ENCODE measurements around the gene ARHGEF4. TPM values are rescaled to one million over a fixed set of nuclear protein-coding genes. Genes with fewer than 3 reads are reported as not detected.
A peak's percentile ranks its signal among the peaks of the same experiment; 100 is the strongest.
"Not testable (repeated sequence)": the region's sequence is repeated elsewhere in the genome, so short reads cannot be mapped to it uniquely, and the experiment has no call there.

ARHGEF4 gene
- total RNA-seq, 2 experiments from 2014 or later, result 0.30 to 0.41 TPM

GRCh38 chr2:131064589-131065512 is 228.1 kb downstream of the ARHGEF4 start:
- no peaks in the 10 kb centered on the region for H3K27me3 Mint-ChIP-seq
- DNase-seq (no peak), ATAC-seq (no peak)
- CTCF ChIA-PET, result interaction anchor here (0.6 kb wide), 1 partner anchor 452 kb away, joined by 3 read pairs; no protein-coding TSS in a partner anchor
- H3K4me1 Mint-ChIP-seq, result peaks cover 21% of the 10 kb centered on the region
- no peak overlapping the region for H3K27ac Mint-ChIP-seq
- no peaks in the 10 kb centered on the region for H3K9me3 Mint-ChIP-seq (ENCODE audit: low read depth)
- H3K4me3 Mint-ChIP-seq, result no peak overlapping the region
- peaks cover 51% of the 10 kb centered on the region for H3K36me3 Mint-ChIP-seq

DNA sequence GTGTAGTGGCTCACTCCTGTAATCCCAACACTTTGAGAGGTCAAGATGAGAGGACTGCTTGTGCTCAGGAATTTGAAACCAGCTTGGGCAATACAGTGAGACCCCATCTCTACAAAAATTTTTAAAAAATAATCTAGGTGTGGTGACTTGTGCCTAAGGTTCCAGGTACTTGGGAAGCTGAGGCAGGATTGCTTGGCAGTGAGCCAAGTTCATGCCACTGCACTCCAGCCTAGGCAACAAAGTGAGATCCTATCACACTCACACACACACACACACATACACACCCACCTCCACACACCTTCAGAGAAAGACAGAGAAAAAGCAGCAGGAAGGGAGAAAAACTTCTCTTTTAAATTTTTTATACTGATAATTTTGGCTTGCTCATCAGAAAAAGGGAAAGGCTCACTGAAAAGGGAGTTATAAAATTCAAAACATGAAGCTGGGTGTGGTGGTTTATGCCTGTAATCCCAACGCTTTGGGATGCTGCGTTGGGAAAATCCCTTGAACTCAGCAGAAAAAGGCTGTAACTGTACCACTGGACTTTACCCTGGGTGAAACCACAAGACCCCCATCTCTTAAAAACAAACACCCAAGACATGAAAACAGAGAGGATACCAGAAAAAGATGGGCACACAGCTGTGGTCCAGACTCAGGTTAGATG is 230.9 kb downstream of the ARHGEF4 start:
- no peaks in the 10 kb centered on the region for H3K9me3 Mint-ChIP-seq (ENCODE audit: low read depth)
- CTCF ChIA-PET, result no interaction called here
- no peak overlapping the region for H3K4me3 Mint-ChIP-seq
- H3K36me3 Mint-ChIP-seq, result peaks cover 58% of the 10 kb centered on the region
- peaks cover 18% of the 10 kb centered on the region for H3K4me1 Mint-ChIP-seq
- H3K27ac Mint-ChIP-seq, result peak overlapping the region; percentile 11
- no peak for ATAC-seq
- H3K27me3 Mint-ChIP-seq, result no peaks in the 10 kb centered on the region
- DNase-seq, result no peak

DNA sequence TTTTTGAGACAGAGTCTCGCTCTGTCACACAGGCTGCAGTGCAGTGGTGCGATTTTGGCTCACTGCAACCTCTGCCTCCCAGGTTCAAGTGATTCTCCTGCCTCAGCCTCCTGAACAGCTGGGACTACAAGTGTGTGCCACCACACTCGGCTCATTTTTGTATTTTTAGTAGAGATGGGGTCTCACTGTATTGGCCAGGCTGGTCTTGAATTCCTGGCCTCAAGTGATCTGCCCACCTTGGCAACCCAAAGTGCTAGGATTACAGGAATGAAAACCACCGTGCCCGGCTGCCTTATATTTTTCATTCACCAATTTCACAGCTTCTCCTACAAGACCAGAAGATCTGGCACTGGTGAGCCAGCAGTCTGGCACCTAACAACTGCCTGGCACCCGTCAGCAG is 231.5 kb downstream of the ARHGEF4 start:
- H3K36me3 Mint-ChIP-seq, result peaks cover 56% of the 10 kb centered on the region
- DNase-seq; ATAC-seq; H3K9me3 Mint-ChIP-seq (ENCODE audit: low read depth); CTCF ChIA-PET; H3K27ac Mint-ChIP-seq; H3K27me3 Mint-ChIP-seq; H3K4me3 Mint-ChIP-seq: not testable (repeated sequence)
- peaks cover 15% of the 10 kb centered on the region for H3K4me1 Mint-ChIP-seq

GRCh38 chr2:131075578-131075977 is 238.9 kb downstream of the ARHGEF4 start:
- H3K9me3 Mint-ChIP-seq (ENCODE audit: low read depth); DNase-seq; H3K4me3 Mint-ChIP-seq; H3K27me3 Mint-ChIP-seq; H3K27ac Mint-ChIP-seq; CTCF ChIA-PET; ATAC-seq: not testable (repeated sequence)
- H3K4me1 Mint-ChIP-seq, result peaks cover 23% of the 10 kb centered on the region
- peaks cover 49% of the 10 kb centered on the region for H3K36me3 Mint-ChIP-seq

- Mint-ChIP-seq H3K4me3 (no peak overlapping the region), H3K27me3 (no peaks in the 10 kb centered on the region), H3K27ac (peak overlapping the region; percentile 1), H3K4me1 (peaks cover 25% of the 10 kb centered on the region), H3K36me3 (peaks cover 46% of the 10 kb centered on the region), H3K9me3 (ENCODE audit: low read depth) (no peaks in the 10 kb centered on the region)
- ATAC-seq (no peak), DNase-seq (no peak)
- CTCF ChIA-PET, result interaction anchor here (0.9 kb wide), 1 partner anchor 10 kb away, joined by 4 read pairs; no protein-coding TSS in a partner anchor
These were observed 240.0 kb downstream of the ARHGEF4 start for GRCh38 chr2:131076707-131077106.

GRCh38 chr2:131077182-131077846 is 240.6 kb downstream of the ARHGEF4 start:
- Mint-ChIP-seq H3K9me3 (ENCODE audit: low read depth) (no peaks in the 10 kb centered on the region), H3K4me1 (peaks cover 22% of the 10 kb centered on the region), H3K27me3 (no peaks in the 10 kb centered on the region), H3K36me3 (peaks cover 48% of the 10 kb centered on the region), H3K4me3 (no peak overlapping the region), H3K27ac (no peak overlapping the region)
- DNase-seq (no peak), ATAC-seq (no peak)
- CTCF ChIA-PET, result interaction anchor here (0.9 kb wide), 1 partner anchor 9 kb away, joined by 4 read pairs; no protein-coding TSS in a partner anchor

DNA sequence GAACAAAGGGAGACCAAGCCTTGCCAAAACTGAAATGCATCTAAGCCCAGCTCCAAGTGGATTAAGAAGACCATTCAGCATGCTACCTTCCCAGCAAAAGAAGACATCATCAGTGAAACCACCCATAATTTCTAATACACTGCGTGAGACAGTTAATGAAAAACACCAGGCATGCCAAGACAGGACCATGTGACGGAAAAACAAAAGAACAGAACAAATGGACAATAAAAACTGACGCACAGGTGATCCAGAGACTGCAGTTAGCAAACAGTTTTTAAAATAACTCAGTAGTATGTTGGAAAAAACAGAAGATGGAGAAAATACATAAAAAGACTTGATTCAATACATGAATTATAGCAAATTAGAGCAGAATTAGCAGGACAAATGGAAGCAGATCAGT is 241.3 kb downstream of the ARHGEF4 start:
- peaks cover 50% of the 10 kb centered on the region for H3K36me3 Mint-ChIP-seq
- H3K27ac Mint-ChIP-seq, result peak overlapping the region; percentile 3
- H3K27me3 Mint-ChIP-seq, result no peaks in the 10 kb centered on the region
- H3K4me3 Mint-ChIP-seq, result no peak overlapping the region
- no peaks in the 10 kb centered on the region for H3K9me3 Mint-ChIP-seq (ENCODE audit: low read depth)
- H3K4me1 Mint-ChIP-seq, result peaks cover 24% of the 10 kb centered on the region
- DNase-seq (no peak), ATAC-seq (no peak)
- CTCF ChIA-PET, result no interaction called here

GRCh38 chr2:131079931-131080330 is 243.2 kb downstream of the ARHGEF4 start:
- H3K27ac Mint-ChIP-seq, result peak overlapping the region; percentile 39
- CTCF ChIA-PET; H3K4me3 Mint-ChIP-seq; ATAC-seq; H3K9me3 Mint-ChIP-seq (ENCODE audit: low read depth); DNase-seq; H3K27me3 Mint-ChIP-seq: not testable (repeated sequence)
- peaks cover 55% of the 10 kb centered on the region for H3K36me3 Mint-ChIP-seq
- H3K4me1 Mint-ChIP-seq, result peaks cover 25% of the 10 kb centered on the region

GRCh38 chr2:131081190-131081589 is 244.5 kb downstream of the ARHGEF4 start:
- Mint-ChIP-seq H3K4me1 (peaks cover 36% of the 10 kb centered on the region), H3K27ac (peak overlapping the region; percentile 8), H3K4me3 (no peak overlapping the region), H3K36me3 (peaks cover 60% of the 10 kb centered on the region), H3K9me3 (ENCODE audit: low read depth) (no peaks in the 10 kb centered on the region), H3K27me3 (no peaks in the 10 kb centered on the region)
- CTCF ChIA-PET, result no interaction called here
- no peak for ATAC-seq
- no peak for DNase-seq

DNA sequence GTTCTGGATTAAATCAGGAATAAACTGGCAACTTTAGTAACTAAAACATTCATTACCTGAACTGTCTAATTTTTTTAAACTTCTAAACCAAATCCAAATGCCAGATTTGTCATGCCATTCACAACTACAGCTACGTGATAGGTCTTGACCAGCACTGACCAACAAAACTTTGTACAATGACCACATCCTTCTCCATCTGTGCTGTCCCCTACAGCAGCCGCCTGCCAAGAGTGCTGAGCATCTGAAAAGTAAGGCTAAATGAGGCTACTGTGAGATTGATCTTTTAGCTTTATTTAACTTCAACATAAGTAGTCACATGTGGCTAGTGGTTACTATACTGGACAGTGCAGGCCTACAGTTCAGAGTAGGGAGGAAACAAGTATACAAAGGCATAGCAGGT is 248.9 kb downstream of the ARHGEF4 start:
- CTCF ChIA-PET, result interaction anchor here (1.5 kb wide), 1 partner anchor 12 kb away, joined by 3 read pairs; no protein-coding TSS in a partner anchor
- H3K36me3 Mint-ChIP-seq, result peaks cover 60% of the 10 kb centered on the region
- DNase-seq (no peak), ATAC-seq (no peak)
- no peak overlapping the region for H3K4me3 Mint-ChIP-seq
- no peaks in the 10 kb centered on the region for H3K27me3 Mint-ChIP-seq
- no peaks in the 10 kb centered on the region for H3K9me3 Mint-ChIP-seq (ENCODE audit: low read depth)
- peaks cover 36% of the 10 kb centered on the region for H3K4me1 Mint-ChIP-seq
- no peak overlapping the region for H3K27ac Mint-ChIP-seq

- Mint-ChIP-seq H3K27me3 (peaks cover 3% of the 10 kb centered on the region), H3K36me3 (peaks cover 22% of the 10 kb centered on the region), H3K27ac (peak overlapping the region; percentile 81), H3K9me3 (ENCODE audit: low read depth) (no peaks in the 10 kb centered on the region), H3K4me1 (peaks cover 31% of the 10 kb centered on the region), H3K4me3 (peak overlapping the region; percentile 75)
- DNase-seq (no peak), ATAC-seq (no peak)
- CTCF ChIA-PET, result interaction anchor here (1.3 to 4.0 kb wide), 3 partner anchors 12 to 52 kb away, joined by 4 to 22 read pairs (median 7); partner anchors contain the start of gene PLEKHB2
These were observed 255.8 kb downstream of the ARHGEF4 start for GRCh38 chr2:131092458-131093005.

GRCh38 chr2:131093006-131093695 is 256.4 kb downstream of the ARHGEF4 start, which contains the start of gene FAM168B:
TSS of gene FAM168B (minus strand) at chr2:131093460. CDS start at chr2:131082646, 10,814 bp downstream.
- peaks cover 16% of the 10 kb centered on the region for H3K36me3 Mint-ChIP-seq
- peak; percentile 77 for ATAC-seq
- peaks cover 30% of the 10 kb centered on the region for H3K4me1 Mint-ChIP-seq
- H3K27ac Mint-ChIP-seq, result peak within 1 kb of the TSS; percentile 98
- peaks cover 3% of the 10 kb centered on the region for H3K27me3 Mint-ChIP-seq
- H3K9me3 Mint-ChIP-seq (ENCODE audit: low read depth), result no peaks in the 10 kb centered on the region
- H3K4me3 Mint-ChIP-seq, result peak within 1 kb of the TSS; percentile 91
- CTCF ChIA-PET, result interaction anchor here (1.3 to 4.0 kb wide), 3 partner anchors 11 to 52 kb away, joined by 4 to 22 read pairs (median 7); partner anchors contain the start of gene PLEKHB2
- peak; percentile 90 for DNase-seq

All from activated CD8-positive, alpha-beta memory T cell treated with anti-CD3 and anti-CD28 coated beads, Interleukin-2, amount 10 ng/mL, durations not matched to agents 7 days and 5 days (primary cell).